Breast epithelium (tissue), 3 donors: ENCODE measurements around the gene CD7.

ENCODE experiments used
- POLR2A ChIP-seq: fragments of 450-650 bp; IDR thresholded peaks from one replicate; pipeline ENCODE4 v1.6.1; 2016; ENCODE audit warnings: antibody characterized with exemption, mild to moderate bottlenecking, moderate library complexity
- POLR2AphosphoS5 ChIP-seq, 3 donors: sonication (generic); formaldehyde crosslinking; IDR thresholded peaks; one replicate each; pipeline ENCODE4 v1.6.1; 2017; ENCODE audit warnings: antibody characterized with exemption in 3 of 3
- TF ChIP-seq, protein P1 (sequence below), 3 donors: fragments of 450-650 bp; IDR thresholded peaks; one replicate each; pipeline ENCODE4 v1.5.1; 2016 to 2017; ENCODE audit warnings: antibody characterized with exemption in 3 of 3, mild to moderate bottlenecking in 3 of 3, moderate library complexity in 3 of 3

- TF ChIP-seq POLR2AphosphoS5 (IDR thresholded peaks at IDR 0.05) (no peak), POLR2A (no peak)
- TF ChIP-seq, protein P1, sequence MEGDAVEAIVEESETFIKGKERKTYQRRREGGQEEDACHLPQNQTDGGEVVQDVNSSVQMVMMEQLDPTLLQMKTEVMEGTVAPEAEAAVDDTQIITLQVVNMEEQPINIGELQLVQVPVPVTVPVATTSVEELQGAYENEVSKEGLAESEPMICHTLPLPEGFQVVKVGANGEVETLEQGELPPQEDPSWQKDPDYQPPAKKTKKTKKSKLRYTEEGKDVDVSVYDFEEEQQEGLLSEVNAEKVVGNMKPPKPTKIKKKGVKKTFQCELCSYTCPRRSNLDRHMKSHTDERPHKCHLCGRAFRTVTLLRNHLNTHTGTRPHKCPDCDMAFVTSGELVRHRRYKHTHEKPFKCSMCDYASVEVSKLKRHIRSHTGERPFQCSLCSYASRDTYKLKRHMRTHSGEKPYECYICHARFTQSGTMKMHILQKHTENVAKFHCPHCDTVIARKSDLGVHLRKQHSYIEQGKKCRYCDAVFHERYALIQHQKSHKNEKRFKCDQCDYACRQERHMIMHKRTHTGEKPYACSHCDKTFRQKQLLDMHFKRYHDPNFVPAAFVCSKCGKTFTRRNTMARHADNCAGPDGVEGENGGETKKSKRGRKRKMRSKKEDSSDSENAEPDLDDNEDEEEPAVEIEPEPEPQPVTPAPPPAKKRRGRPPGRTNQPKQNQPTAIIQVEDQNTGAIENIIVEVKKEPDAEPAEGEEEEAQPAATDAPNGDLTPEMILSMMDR (IDR thresholded peaks at IDR 0.05): no peak
These were observed 51.3 kb downstream of the CD7 start for GRCh38 chr17:82266142-82266541.
